MCF 10A (cell line): ENCODE results near the gene MACIR. TPM values are rescaled to one million over a fixed set of nuclear protein-coding genes. Genes with fewer than 3 reads are reported as not detected.

Source experiments
- BruUV-seq: library from RNA; stranded (reverse); fragments of 400-500 nt; replicated peaks from 2 replicates; lab custom pipeline; 2021; lab: Mats Ljungman, UMichigan
- CTCF ChIA-PET: fragments of 300-600 bp; sonication (Branson Sonifier 250); formaldehyde crosslinking; extraction: SDS; loops from one replicate; lab custom pipeline; 2021; ENCODE audit warnings: antibody characterized with exemption, inconsistent platforms; lab: Yijun Ruan, JAX
- POLR2A ChIA-PET: fragments of 300-600, 350-650 bp; sonication (Branson Sonifier 250); formaldehyde crosslinking; extraction: SDS; loops from one replicate; lab custom pipeline; 2020; ENCODE audit warnings: antibody characterized with exemption, inconsistent platforms; lab: Yijun Ruan, JAX
- DNase-seq: peaks from one replicate; pipeline ENCODE4 v3.0.0-alpha.2; 2018; ENCODE audit not compliant: unreplicated experiment
- H3K27ac Mint-ChIP-seq: one replicate; pipeline ENCODE4 v1.8.0; 2022; ENCODE audit warnings: mild to moderate bottlenecking, low read depth, mixed read lengths; ENCODE audit not compliant: unreplicated experiment
- H3K27me3 Mint-ChIP-seq: one replicate; pipeline ENCODE4 v1.8.0; 2022; ENCODE audit warnings: mixed read lengths; ENCODE audit not compliant: insufficient read depth, unreplicated experiment
- H3K36me3 Mint-ChIP-seq: one replicate; pipeline ENCODE4 v1.8.0; 2022; ENCODE audit warnings: mild to moderate bottlenecking, moderate library complexity, mixed read lengths; ENCODE audit not compliant: insufficient read depth, unreplicated experiment
- H3K4me1 Mint-ChIP-seq: one replicate; pipeline ENCODE4 v1.8.0; 2022; ENCODE audit warnings: mixed read lengths; ENCODE audit not compliant: insufficient read depth, unreplicated experiment
- H3K4me3 Mint-ChIP-seq: one replicate; pipeline ENCODE4 v1.8.0; 2022; ENCODE audit warnings: mild to moderate bottlenecking, moderate library complexity, mixed read lengths; ENCODE audit not compliant: unreplicated experiment
- H3K9me3 Mint-ChIP-seq: one replicate; pipeline ENCODE4 v1.8.0; 2022; ENCODE audit warnings: mixed read lengths; ENCODE audit not compliant: unreplicated experiment
- CTCF ChIP-seq: fragments of 200-600 bp; IDR thresholded peaks from one replicate; pipeline ENCODE4 v1.8.0; 2022; ENCODE audit warnings: antibody characterized with exemption, mild to moderate bottlenecking; ENCODE audit not compliant: unreplicated experiment
- intact Hi-C: fragments of 100-400 bp; cut with micrococcal nuclease; formaldehyde crosslinking; loops from 2 replicates; pipeline ENCODE4 v1.14.1; 2022
- total RNA-seq: library from RNA; stranded (reverse); gene quantifications from 2 replicates; pipeline ENCODE4 v1.2.3, GENCODE V29; 2022

The MACIR gene
- total RNA-seq, 1 experiment from 2014 or later: 8.9 TPM

- BruUV-seq: no TSS peak
- Mint-ChIP-seq H3K27ac (no peak overlapping the region), H3K4me1 (peaks cover 31% of the 10 kb centered on the region), H3K27me3 (no peaks in the 10 kb centered on the region), H3K36me3 (no peaks in the 10 kb centered on the region), H3K9me3 (no peaks in the 10 kb centered on the region), H3K4me3 (no peak overlapping the region)
- intact Hi-C loops: no loop called here
- DNase-seq: no peak
- TF ChIP-seq CTCF: no peak
- ChIA-PET POLR2A (interaction anchor here (5.9 kb wide), 1 partner anchor 9 kb away, joined by 43 read pairs; no protein-coding TSS in a partner anchor), CTCF (interaction anchor here (0.5 to 1.5 kb wide), 2 partner anchors 10 to 19 kb away, joined by 3 to 7 read pairs; no protein-coding TSS in a partner anchor)
Observed at GRCh38 chr5:103262422-103262871, 3.9 kb downstream of the MACIR start.

DNA sequence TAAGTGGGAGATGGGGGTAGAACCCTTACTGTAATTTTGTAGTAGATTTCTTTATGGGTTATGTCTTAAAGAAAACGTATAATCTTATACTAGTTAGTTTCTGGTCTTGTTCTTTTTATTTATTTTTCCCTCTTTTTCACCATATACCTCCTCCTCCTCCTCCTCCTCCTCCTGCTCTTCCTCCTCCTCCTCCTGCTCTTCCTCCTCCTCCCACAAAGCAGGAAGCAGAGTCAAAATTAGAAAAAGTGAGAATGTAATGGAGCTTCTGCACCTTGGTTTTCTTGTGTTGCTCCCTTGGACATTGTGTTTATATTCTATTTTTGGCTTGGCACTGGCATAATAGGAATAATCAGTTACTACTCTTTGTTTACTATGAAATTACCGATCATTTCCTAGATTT is 4.5 kb downstream of the MACIR start:
- peaks cover 31% of the 10 kb centered on the region for H3K4me1 Mint-ChIP-seq

DNA sequence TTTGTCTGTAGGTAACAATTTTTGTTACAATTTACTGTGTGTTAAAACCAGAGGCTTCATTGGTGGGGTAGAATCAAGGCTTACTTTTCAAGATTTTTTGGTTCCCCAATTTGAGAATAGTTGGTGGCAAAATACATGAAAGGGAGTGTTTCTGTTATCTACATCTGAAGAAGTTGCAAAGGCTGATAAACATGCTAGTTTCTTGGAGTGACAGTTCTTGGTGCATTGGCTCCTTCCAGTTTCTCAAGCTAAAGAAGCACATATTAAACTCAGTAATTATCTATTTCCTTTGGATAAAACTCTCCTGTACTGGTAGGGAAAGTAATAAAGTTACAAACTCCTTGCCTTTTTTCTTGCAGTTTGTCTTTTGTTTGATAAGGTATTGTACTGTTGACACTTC is 5.9 kb downstream of the MACIR start:
- no peak for TF ChIP-seq CTCF
- no peaks in the 10 kb centered on the region for H3K36me3 Mint-ChIP-seq
- CTCF ChIA-PET: interaction anchor here (1.1 kb wide), 1 partner anchor 40 kb away, joined by 3 read pairs; no protein-coding TSS in a partner anchor
- no TSS peak for BruUV-seq
- DNase-seq: no peak
- no peak overlapping the region for H3K4me3 Mint-ChIP-seq
- no peaks in the 10 kb centered on the region for H3K27me3 Mint-ChIP-seq
- H3K9me3 Mint-ChIP-seq: no peaks in the 10 kb centered on the region
- peaks cover 31% of the 10 kb centered on the region for H3K4me1 Mint-ChIP-seq
- H3K27ac Mint-ChIP-seq: no peak overlapping the region
- intact Hi-C loops: no loop called here
- POLR2A ChIA-PET: no interaction called here

More for the DNA sequence above, 4.5 kb downstream of the MACIR start:
- H3K36me3 Mint-ChIP-seq: no peaks in the 10 kb centered on the region
- intact Hi-C loops: no loop called here
- H3K9me3 Mint-ChIP-seq: no peaks in the 10 kb centered on the region
- no peak overlapping the region for H3K4me3 Mint-ChIP-seq
- ChIA-PET CTCF (interaction anchor here (0.5 to 1.5 kb wide), 3 partner anchors 9 to 213 kb away, joined by 3 to 7 read pairs (median 3); no protein-coding TSS in a partner anchor), POLR2A (interaction anchor here (0.6 to 5.9 kb wide), 2 partner anchors 8 to 112 kb away, joined by 7 to 43 read pairs; no protein-coding TSS in a partner anchor)
- no TSS peak for BruUV-seq
- TF ChIP-seq CTCF: no peak
- H3K27ac Mint-ChIP-seq: no peak overlapping the region
- no peaks in the 10 kb centered on the region for H3K27me3 Mint-ChIP-seq
- no peak for DNase-seq

GRCh38 chr5:103270581-103270980 is 12.0 kb downstream of the MACIR start:
- CTCF ChIA-PET: interaction anchor here (0.6 to 1.5 kb wide), 3 partner anchors 46 to 317 kb away, joined by 3 to 6 read pairs (median 4); no protein-coding TSS in a partner anchor

More at GRCh38 chr5:103270581-103270980, 12.0 kb downstream of the MACIR start:
- no peak for DNase-seq
- BruUV-seq: no TSS peak
- Mint-ChIP-seq H3K27ac (no peak overlapping the region), H3K36me3 (no peaks in the 10 kb centered on the region), H3K9me3 (no peaks in the 10 kb centered on the region), H3K4me3 (no peak overlapping the region), H3K27me3 (no peaks in the 10 kb centered on the region), H3K4me1 (peaks cover 13% of the 10 kb centered on the region)
- no peak for TF ChIP-seq CTCF
- intact Hi-C loops: no loop called here
- POLR2A ChIA-PET: interaction anchor here (0.6 to 6.3 kb wide), 2 partner anchors 10 to 22 kb away, joined by 5 to 43 read pairs; partner anchors contain the start of gene MACIR
